ENCODE results near the gene IPCEF1.
"Not testable (repeated sequence)": the region's sequence is repeated elsewhere in the genome, so short reads cannot be mapped to it uniquely, and the experiment has no call there.

Gene IPCEF1

GRCh38 chr6:154329350-154330170 is 27.0 kb downstream of the IPCEF1 start:
- DNase-seq: no peak

GRCh38 chr6:154327313-154327712 is 29.3 kb downstream of the IPCEF1 start:
- DNase-seq: not testable (repeated sequence)

- DNase-seq: no peak
Measured at GRCh38 chr6:154325142-154325541, 31.5 kb downstream of the IPCEF1 start.

- DNase-seq: no peak
Measured at GRCh38 chr6:154320181-154320580, 36.4 kb downstream of the IPCEF1 start.

- DNase-seq: no peak
Measured at GRCh38 chr6:154319231-154319858, 37.3 kb downstream of the IPCEF1 start.

- no peak for DNase-seq
Measured at GRCh38 chr6:154318721-154319120, 37.9 kb downstream of the IPCEF1 start.

GRCh38 chr6:154316131-154316530 is 40.5 kb downstream of the IPCEF1 start:
- no peak for DNase-seq

GRCh38 chr6:154314084-154314483 is 42.5 kb downstream of the IPCEF1 start:
- no peak for DNase-seq

- DNase-seq: no peak
Measured at GRCh38 chr6:154308986-154309385, 47.6 kb downstream of the IPCEF1 start.

- no peak for DNase-seq
Measured at GRCh38 chr6:154307696-154308425, 48.7 kb downstream of the IPCEF1 start.

GRCh38 chr6:154307147-154307546 is 49.5 kb downstream of the IPCEF1 start:
- DNase-seq: not testable (repeated sequence)

GRCh38 chr6:154306696-154307095 is 49.9 kb downstream of the IPCEF1 start:
- no peak for DNase-seq

GRCh38 chr6:154304191-154304590 is 52.4 kb downstream of the IPCEF1 start:
- DNase-seq: no peak

GRCh38 chr6:154303642-154304041 is 53.0 kb downstream of the IPCEF1 start:
- DNase-seq: not testable (repeated sequence)

- DNase-seq: no peak
Measured at GRCh38 chr6:154301839-154302752, 54.5 kb downstream of the IPCEF1 start.

GRCh38 chr6:154301086-154301625 is 55.4 kb downstream of the IPCEF1 start:
- no peak for DNase-seq

- DNase-seq: no peak
Measured at GRCh38 chr6:154298297-154298696, 58.3 kb downstream of the IPCEF1 start.

- no peak for DNase-seq
Measured at GRCh38 chr6:154297721-154298120, 58.9 kb downstream of the IPCEF1 start.

- no peak for DNase-seq
Measured at GRCh38 chr6:154297210-154297609, 59.4 kb downstream of the IPCEF1 start.

- no peak for DNase-seq
Measured at GRCh38 chr6:154295733-154296132, 60.9 kb downstream of the IPCEF1 start.

GRCh38 chr6:154292855-154293519 is 63.6 kb downstream of the IPCEF1 start:
- DNase-seq: no peak

- DNase-seq: no peak
Measured at GRCh38 chr6:154292066-154292465, 64.5 kb downstream of the IPCEF1 start.

All from NCI-H2227 treated with DMSO at 0.1 percent for 48 hours (cell line).